ENCODE measurements around the gene ZNF891. TPM values are rescaled to one million over a fixed set of nuclear protein-coding genes. Genes with fewer than 3 reads are reported as not detected.
A peak's percentile ranks its signal among the peaks of the same experiment; 100 is the strongest.

The ZNF891 gene
- total and polyA plus RNA-seq, 2 donors (not counting 1 experiment from before 2014, with no cell fraction given): 0.52 to 1.2 TPM

DNA sequence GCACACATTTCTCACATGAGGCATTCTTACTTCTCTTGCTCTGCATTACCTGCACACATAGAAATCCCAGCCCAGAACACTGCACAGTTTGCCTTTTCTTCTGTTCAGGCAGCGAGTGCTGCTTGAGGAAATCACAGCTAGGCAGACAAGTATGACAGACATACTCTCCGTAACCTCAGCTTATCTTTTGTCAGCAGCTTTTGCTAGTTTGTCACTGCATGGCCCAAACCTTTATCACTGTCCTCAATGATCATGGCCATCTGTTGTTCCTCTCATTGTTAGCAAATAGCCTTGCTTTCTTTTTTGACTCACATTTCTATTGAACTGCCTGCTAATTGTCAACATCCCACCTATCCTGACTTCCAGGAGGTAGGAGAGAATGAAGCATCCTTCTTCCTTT is 5.7 kb upstream of the ZNF891 start:
- H2AFZ ChIP-seq (ENCODE audit: low read length): no peak overlapping the region
- no peak for DNase-seq (ENCODE audit: low read depth in 2 of 2)
- H3K9me3 ChIP-seq (ENCODE audit: control insufficient read depth, insufficient read depth, low read depth, low read length): no peaks in the 10 kb centered on the region
- H3K36me3 ChIP-seq (ENCODE audit: control insufficient read depth, insufficient read depth, low read length): no peaks in the 10 kb centered on the region
- no peaks in the 10 kb centered on the region for H3K27me3 ChIP-seq (ENCODE audit: control insufficient read depth, insufficient read depth, low read length)
- H3K4me2 ChIP-seq (ENCODE audit: extremely low read depth, insufficient read depth, low read length): no peak overlapping the region
- H3K27ac ChIP-seq (ENCODE audit: insufficient read depth, low read length): no peak overlapping the region
- H3K4me1 ChIP-seq (ENCODE audit: control insufficient read depth, extremely low read depth, insufficient read depth, low read length): no peaks in the 10 kb centered on the region
- no peak overlapping the region for H3K9ac ChIP-seq (ENCODE audit: insufficient read depth, low read length)
- no peak overlapping the region for H3K4me3 ChIP-seq (replicated peaks in 1 of 4; ENCODE audit: control extremely low read depth in 1 of 4, insufficient read depth in 1 of 4, low read depth in 3 of 4, low read length in 4 of 4)
- TF ChIP-seq, protein P1, sequence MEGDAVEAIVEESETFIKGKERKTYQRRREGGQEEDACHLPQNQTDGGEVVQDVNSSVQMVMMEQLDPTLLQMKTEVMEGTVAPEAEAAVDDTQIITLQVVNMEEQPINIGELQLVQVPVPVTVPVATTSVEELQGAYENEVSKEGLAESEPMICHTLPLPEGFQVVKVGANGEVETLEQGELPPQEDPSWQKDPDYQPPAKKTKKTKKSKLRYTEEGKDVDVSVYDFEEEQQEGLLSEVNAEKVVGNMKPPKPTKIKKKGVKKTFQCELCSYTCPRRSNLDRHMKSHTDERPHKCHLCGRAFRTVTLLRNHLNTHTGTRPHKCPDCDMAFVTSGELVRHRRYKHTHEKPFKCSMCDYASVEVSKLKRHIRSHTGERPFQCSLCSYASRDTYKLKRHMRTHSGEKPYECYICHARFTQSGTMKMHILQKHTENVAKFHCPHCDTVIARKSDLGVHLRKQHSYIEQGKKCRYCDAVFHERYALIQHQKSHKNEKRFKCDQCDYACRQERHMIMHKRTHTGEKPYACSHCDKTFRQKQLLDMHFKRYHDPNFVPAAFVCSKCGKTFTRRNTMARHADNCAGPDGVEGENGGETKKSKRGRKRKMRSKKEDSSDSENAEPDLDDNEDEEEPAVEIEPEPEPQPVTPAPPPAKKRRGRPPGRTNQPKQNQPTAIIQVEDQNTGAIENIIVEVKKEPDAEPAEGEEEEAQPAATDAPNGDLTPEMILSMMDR (conservative IDR thresholded peaks at IDR 0.05 in 1 of 2, IDR thresholded peaks at IDR 0.05 in 1 of 2; ENCODE audit: low read depth in 1 of 2, low read length in 2 of 2): no peak
- TF ChIP-seq EZH2 (IDR thresholded peaks at IDR 0.05; ENCODE audit: low read length, missing control alignments): no peak
- H3K79me2 ChIP-seq (ENCODE audit: control insufficient read depth, insufficient read depth, low read length): no peaks in the 10 kb centered on the region
- H4K20me1 ChIP-seq (ENCODE audit: control insufficient read depth, extremely low read depth, insufficient read depth, low read length): no peaks in the 10 kb centered on the region

DNA sequence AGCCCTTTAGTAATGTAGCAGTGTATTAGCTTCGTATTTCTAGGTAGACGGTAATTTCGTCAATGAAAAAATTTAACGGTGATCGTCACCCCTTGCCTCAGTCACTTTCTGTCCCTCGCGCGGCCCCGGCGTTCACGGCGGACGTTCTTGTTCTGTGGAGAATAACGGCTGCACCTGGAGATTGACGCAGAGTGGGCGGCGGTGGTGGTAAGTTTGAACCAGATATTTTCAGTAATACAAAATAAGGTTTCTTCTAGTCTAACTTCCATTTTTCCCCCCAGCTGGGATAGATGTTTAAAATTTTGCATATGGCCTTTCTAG is 694 bp upstream of the ZNF891 start:
- Histone ChIP-seq H3K9ac (ENCODE audit: insufficient read depth, low read length) (peak overlapping the region; percentile 72), H4K20me1 (ENCODE audit: control insufficient read depth, extremely low read depth, insufficient read depth, low read length) (no peaks in the 10 kb centered on the region), H3K4me3 (replicated peaks in 1 of 4; ENCODE audit: control extremely low read depth in 1 of 4, insufficient read depth in 1 of 4, low read depth in 3 of 4, low read length in 4 of 4) (peak overlapping the region; percentile 59 to 96 (median 80)), H3K4me1 (ENCODE audit: control insufficient read depth, extremely low read depth, insufficient read depth, low read length) (no peaks in the 10 kb centered on the region), H3K36me3 (ENCODE audit: control insufficient read depth, insufficient read depth, low read length) (no peaks in the 10 kb centered on the region), H2AFZ (ENCODE audit: low read length) (peak overlapping the region; percentile 96), H3K4me2 (ENCODE audit: extremely low read depth, insufficient read depth, low read length) (peak overlapping the region; percentile 61), H3K27me3 (ENCODE audit: control insufficient read depth, insufficient read depth, low read length) (no peaks in the 10 kb centered on the region), H3K79me2 (ENCODE audit: control insufficient read depth, insufficient read depth, low read length) (no peaks in the 10 kb centered on the region), H3K27ac (ENCODE audit: insufficient read depth, low read length) (peak overlapping the region; percentile 98), H3K9me3 (ENCODE audit: control insufficient read depth, insufficient read depth, low read depth, low read length) (no peaks in the 10 kb centered on the region)
- no peak for TF ChIP-seq EZH2 (IDR thresholded peaks at IDR 0.05; ENCODE audit: low read length, missing control alignments)
- TF ChIP-seq, protein P1 (conservative IDR thresholded peaks at IDR 0.05 in 1 of 2, IDR thresholded peaks at IDR 0.05 in 1 of 2; ENCODE audit: low read depth in 1 of 2, low read length in 2 of 2): no peak
- no peak for DNase-seq (ENCODE audit: low read depth in 2 of 2)

DNA sequence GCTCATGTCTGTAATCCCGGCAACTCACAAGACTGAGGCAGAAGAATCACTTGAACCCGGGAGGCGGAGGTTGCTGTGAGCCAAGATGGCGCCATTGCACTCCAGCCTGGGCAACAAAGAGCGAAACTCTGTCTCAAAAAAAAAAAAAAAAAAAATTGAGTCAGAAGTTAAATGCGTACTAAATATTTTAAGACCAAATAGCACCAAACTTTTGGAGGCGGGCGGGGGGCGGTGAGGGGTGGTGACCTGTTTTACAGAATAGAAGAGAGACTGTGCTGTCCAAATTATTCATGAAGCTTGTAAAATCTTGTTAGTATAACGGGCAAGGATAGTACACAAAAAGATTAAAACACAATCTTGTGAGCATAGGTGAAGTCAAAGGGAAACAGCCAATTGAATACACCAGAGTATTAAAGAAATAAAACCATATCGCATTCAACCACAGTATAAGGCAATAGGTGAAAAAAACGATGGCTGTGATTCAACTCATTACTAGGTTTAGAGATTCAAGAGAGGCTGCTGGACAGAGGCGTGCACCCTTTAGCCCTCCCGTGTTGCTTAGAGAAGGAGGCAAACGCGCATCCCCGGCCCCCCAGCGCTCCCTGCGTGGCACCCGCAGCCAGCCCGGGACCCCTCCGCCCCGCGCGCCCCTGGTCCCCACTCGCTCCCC is 571 bp downstream of the ZNF891 start:
- Histone ChIP-seq H3K27ac (ENCODE audit: insufficient read depth, low read length) (peak overlapping the region; percentile 98), H2AFZ (ENCODE audit: low read length) (peak overlapping the region; percentile 93), H3K9me3 (ENCODE audit: control insufficient read depth, insufficient read depth, low read depth, low read length) (no peaks in the 10 kb centered on the region), H3K9ac (ENCODE audit: insufficient read depth, low read length) (peak overlapping the region; percentile 72), H3K4me2 (ENCODE audit: extremely low read depth, insufficient read depth, low read length) (peak overlapping the region; percentile 71), H3K27me3 (ENCODE audit: control insufficient read depth, insufficient read depth, low read length) (no peaks in the 10 kb centered on the region), H3K4me1 (ENCODE audit: control insufficient read depth, extremely low read depth, insufficient read depth, low read length) (no peaks in the 10 kb centered on the region), H3K79me2 (ENCODE audit: control insufficient read depth, insufficient read depth, low read length) (no peaks in the 10 kb centered on the region), H3K4me3 (replicated peaks in 1 of 4; ENCODE audit: control extremely low read depth in 1 of 4, insufficient read depth in 1 of 4, low read depth in 3 of 4, low read length in 4 of 4) (peak overlapping the region; percentile 59 to 96 (median 80)), H4K20me1 (ENCODE audit: control insufficient read depth, extremely low read depth, insufficient read depth, low read length) (no peaks in the 10 kb centered on the region), H3K36me3 (ENCODE audit: control insufficient read depth, insufficient read depth, low read length) (no peaks in the 10 kb centered on the region)
- peak; percentile 36 to 49 for DNase-seq (ENCODE audit: low read depth in 2 of 2)
- no peak for TF ChIP-seq EZH2 (IDR thresholded peaks at IDR 0.05; ENCODE audit: low read length, missing control alignments)
- TF ChIP-seq, protein P1 (conservative IDR thresholded peaks at IDR 0.05 in 1 of 2, IDR thresholded peaks at IDR 0.05 in 1 of 2; ENCODE audit: low read depth in 1 of 2, low read length in 2 of 2): no peak

All from fibroblast of lung (primary cell).